PC-9 (cell line): Measurements from ENCODE around the gene HTRA3.

Source experiments
- EZH2 ChIP-seq: fragments of 200-600 bp; sonication (generic); IDR thresholded peaks from 2 replicates; pipeline ENCODE4 v1.8.0; 2017; ENCODE audit warnings: antibody characterized with exemption, low read depth
- TF ChIP-seq, protein P1 (sequence below): fragments of 200-600 bp; sonication (generic); conservative IDR thresholded peaks from 2 replicates; pipeline ENCODE4 v1.6.1; 2017; ENCODE audit warnings: mixed run types, antibody characterized with exemption, mild to moderate bottlenecking, moderate library complexity

GRCh38 chr4:8236920-8237195, 32.7 kb upstream of the HTRA3 start:
- TF ChIP-seq, protein P1, sequence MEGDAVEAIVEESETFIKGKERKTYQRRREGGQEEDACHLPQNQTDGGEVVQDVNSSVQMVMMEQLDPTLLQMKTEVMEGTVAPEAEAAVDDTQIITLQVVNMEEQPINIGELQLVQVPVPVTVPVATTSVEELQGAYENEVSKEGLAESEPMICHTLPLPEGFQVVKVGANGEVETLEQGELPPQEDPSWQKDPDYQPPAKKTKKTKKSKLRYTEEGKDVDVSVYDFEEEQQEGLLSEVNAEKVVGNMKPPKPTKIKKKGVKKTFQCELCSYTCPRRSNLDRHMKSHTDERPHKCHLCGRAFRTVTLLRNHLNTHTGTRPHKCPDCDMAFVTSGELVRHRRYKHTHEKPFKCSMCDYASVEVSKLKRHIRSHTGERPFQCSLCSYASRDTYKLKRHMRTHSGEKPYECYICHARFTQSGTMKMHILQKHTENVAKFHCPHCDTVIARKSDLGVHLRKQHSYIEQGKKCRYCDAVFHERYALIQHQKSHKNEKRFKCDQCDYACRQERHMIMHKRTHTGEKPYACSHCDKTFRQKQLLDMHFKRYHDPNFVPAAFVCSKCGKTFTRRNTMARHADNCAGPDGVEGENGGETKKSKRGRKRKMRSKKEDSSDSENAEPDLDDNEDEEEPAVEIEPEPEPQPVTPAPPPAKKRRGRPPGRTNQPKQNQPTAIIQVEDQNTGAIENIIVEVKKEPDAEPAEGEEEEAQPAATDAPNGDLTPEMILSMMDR = no peak
- TF ChIP-seq EZH2 = no peak
